Ovary (tissue), 3 donors: ENCODE data around the gene CROCC2.

Experiments
- CTCF ChIP-seq, 3 donors: fragments of 450-650 bp in 2 of 3; fragments of 200-600 bp in 1 of 3; IDR thresholded peaks; one replicate each; pipeline versions ENCODE4 v1.5.1 to v1.8.0; 2016 to 2022; ENCODE audit warnings: antibody characterized with exemption in 3 of 3, mild to moderate bottlenecking in 1 of 3
- EP300 ChIP-seq: sonication (generic); formaldehyde crosslinking; IDR thresholded peaks from one replicate; pipeline ENCODE4 v1.6.1; 2017; ENCODE audit warnings: antibody characterized with exemption
- POLR2A ChIP-seq: fragments of 450-650 bp; IDR thresholded peaks from one replicate; pipeline ENCODE4 v1.6.1; 2017; ENCODE audit warnings: antibody characterized with exemption, mild to moderate bottlenecking, moderate library complexity
- donor health status: DM: no; HTN: no; CAD: no.

DNA sequence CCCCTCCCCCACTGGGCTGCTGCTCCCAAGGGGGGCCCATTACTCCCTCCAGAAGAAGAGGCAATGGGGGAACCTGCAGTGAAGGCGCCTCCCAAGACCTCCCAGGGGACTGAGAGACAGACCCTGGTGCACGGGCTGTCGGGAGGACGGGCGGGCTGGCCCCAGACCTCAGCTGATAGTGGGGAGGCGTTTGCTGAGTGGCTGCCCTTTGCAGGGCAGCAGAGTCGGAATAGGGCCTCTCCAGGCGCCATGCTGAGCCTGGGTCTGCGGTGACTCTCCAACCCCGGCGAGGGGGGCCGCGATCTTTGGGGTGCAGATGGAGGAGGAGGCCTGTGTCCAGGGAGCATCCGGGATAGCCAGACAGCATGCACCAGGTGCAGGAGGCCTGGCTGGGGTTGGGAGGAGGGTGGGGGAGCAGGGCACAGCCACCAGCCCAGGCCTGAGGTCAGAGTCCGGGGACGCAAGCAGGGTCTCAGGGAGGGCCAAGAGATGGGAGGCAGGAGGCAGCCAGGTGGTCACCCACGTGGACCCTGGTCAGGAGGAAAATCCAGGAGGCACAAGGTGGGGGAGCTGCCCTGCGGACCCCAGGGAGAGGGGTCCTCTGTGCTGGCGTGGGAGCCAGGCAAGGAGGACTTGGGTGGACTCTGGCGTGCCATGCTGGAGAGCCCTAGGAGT lies 11.0 kb downstream of the CROCC2 start:
- no peak for TF ChIP-seq CTCF (IDR thresholded peaks at IDR 0.05)
- no peak for TF ChIP-seq POLR2A
- TF ChIP-seq EP300, result no peak
